Stimulated activated CD4-positive, alpha-beta T cell treated with anti-CD3 and anti-CD28 coated beads, Interleukin-15, amount 100 ng/mL, for 48 hours (primary cell): ENCODE data around the gene ZNF773.
A peak's percentile ranks its signal among the peaks of the same experiment; 100 is the strongest.
"Not testable (repeated sequence)": the region's sequence is repeated elsewhere in the genome, so short reads cannot be mapped to it uniquely, and the experiment has no call there.

ENCODE experiments used
- DNase-seq, 2 donors: peaks; one replicate each; pipeline ENCODE4 v3.0.0-alpha.2; 2020; ENCODE audit warnings: low read depth in 2 of 2

Gene ZNF773

DNA sequence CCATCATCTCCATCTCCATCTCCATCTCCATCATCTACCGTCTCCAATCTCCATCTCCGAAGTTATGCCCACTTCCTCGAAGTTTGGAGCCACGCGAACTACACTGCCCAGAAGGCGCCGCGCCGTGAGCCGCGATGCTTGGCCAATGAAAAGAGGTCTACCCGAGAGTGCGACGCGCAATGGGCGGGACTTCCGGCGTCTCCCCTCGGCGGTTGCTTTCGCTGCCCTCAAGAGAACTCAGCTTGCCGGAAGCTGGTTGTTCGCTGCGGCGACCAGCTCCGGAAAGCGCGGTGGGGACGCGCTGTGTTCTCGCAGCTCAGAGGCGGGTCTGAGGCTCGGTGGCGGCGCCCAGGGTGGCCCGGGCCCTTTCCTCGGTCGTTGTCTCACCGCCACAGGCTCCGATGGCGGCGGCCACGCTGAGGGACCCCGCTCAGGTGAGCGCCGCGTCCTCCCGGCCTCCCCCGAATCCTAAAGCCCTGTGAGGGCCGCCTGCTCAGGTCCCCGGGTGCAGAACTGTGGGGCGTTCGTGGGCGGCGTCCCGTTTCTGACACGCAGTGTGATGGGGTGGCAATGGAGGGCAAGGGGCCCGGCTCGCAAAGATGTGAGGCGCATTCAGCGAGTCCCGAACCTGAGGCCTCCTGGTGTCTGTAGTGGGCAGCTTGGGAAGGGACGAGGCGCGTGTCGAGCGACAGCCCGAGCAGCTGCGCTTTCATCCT is at the start of gene ZNF773:
Gene ZNF773 (plus strand): TSS at position 259 of the 716 bp plus-strand sequence. CDS start 143 bp downstream, at position 402.
- DNase-seq: peak; percentile 92 to 93

GRCh38 chr19:57452307-57452706 is 47.4 kb upstream of the ZNF773 start:
- DNase-seq: no peak

DNA sequence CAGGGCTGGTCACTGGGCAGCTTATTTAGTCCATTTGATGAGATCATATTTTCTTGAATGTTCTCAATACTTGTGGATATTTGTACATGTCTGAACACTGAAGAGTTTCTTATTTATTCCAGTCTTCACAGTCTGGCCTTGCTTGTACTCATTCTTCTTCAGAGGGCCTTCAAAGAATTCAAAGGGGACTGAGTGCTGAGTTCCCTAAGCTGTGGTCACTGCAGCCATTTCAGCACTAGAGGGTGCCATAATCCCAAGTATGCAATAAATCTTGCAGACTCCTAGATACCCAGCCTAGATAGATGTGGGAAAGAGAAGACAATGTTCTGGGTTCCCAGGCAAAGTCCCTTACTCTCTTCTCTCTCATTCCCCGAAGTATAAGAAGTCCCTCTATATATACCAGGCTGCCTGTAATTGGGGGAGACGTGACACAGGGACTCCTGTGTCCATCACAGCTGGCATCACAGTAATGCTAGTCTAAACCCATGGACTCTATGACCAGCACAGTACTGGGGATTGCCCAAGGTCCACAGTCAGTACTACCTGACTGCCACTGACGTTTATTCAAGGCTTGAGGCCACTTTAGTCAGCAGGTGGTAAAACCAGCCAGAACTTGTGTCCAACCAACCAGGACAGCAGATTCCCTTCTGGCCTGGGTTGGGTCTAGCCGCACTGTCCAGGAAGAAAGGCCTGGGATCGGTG is 33.9 kb upstream of the ZNF773 start:
- peak in 1 of 2 donors; percentile 7 for DNase-seq

DNA sequence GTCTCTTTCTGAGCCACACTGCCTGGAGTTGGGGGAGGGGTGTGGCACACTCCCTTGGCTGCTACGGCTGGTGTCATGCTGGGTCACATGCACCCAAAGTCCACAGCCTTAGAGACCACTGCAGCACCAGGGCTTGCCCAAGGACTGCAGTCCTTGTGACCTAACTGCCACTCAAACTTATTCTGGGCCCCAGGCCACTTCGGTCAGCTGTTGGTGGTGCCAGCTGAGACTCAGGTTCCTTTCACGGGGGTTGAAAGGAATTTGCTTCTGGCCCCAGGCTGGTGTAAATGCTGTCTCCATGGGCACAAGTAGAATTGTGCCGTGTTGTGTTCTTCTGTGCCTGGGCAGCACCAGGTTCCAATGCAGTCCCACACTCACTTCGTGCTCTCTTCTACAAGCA is 33.2 kb upstream of the ZNF773 start:
- DNase-seq: no peak

- DNase-seq: no peak
Measured at GRCh38 chr19:57473646-57474045, 26.1 kb upstream of the ZNF773 start.

DNA sequence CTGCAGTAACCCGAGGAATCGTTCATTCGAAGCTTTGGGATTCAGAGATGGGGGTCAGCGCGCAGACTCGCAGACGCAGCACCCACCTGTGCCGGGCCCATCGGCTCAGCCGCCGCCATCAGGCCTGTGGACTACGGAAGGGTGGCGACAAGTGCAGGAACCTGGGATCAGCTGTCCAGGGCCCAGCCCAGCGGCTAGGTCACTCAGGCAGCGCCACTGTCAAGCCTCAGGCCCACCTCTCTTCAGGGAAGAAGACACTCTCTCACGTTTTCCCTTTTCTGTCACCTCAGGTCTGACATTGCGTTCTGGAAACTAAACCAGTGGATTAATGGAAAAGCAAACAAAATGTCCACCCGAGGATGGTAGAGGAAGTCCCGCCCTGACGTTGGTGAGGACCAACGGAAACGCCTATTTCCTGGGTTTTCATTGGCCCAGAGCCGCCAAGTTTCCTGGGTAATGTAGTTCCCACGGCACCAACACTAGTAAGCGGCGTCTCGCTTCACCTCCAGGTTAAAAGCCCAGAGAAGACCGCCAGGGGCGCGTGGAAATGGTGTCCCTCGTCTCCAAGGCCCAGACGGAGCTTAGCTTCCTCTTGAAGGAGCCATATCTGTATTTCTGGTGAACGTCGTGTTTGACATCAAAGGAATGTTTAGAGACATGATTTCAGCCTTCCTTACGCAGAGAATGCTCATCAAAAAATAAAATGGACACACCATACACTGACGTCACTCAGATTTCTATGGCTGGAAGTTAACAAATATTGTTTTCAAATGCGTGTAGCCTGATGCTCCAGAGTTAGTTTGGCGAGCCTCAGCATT is 22.3 kb upstream of the ZNF773 start, which contains the start of gene ZNF772:
Gene ZNF772 (minus strand): TSS at position 376 of the 818 bp plus-strand sequence. CDS start 257 bp downstream, at position 119.
- peak; percentile 80 to 82 for DNase-seq

DNA sequence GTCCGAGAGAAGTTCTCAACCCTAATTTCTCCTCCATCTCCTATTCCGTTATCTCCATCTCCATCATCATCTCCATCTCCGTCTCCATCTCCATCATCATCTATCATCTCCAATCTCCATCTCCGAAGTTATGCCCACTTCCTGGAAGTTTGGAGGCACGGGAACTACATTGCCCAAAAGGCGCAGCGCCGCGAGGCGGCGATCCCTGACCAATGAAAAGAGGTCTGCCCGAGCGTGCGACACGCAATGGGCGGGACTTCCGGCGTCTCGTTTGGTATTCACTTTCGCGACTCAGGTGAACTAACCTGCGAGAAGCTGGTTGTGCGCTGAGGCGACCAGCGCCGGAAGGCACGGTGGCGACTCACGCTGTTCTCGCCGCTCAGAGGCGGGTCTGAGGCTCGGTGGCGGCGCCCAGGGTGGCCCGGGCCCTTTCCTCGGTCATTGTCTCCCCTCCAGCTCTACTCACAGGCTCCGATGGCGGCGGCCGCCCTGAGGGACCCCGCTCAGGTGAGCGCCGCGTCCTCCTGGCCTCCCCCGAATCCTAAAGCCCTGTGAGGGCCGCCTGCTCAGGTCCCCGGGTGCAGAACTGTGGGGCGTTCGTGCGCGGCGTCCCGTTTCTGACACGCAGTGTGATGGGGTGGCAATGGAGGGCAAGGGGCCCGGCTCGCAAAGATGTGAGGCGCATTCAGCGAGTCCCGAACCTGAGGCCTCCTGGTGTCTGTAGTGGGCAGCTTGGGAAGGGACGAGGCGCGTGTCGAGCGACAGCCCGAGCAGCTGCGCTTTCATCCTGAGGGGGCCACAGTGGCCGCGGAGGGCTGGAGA is 12.1 kb upstream of the ZNF773 start, which contains the start of gene ZNF419:
Gene ZNF419 (plus strand): TSS at position 274 of the 822 bp plus-strand sequence. CDS start 201 bp downstream, at position 475.
- DNase-seq: peak; percentile 79 to 89

DNA sequence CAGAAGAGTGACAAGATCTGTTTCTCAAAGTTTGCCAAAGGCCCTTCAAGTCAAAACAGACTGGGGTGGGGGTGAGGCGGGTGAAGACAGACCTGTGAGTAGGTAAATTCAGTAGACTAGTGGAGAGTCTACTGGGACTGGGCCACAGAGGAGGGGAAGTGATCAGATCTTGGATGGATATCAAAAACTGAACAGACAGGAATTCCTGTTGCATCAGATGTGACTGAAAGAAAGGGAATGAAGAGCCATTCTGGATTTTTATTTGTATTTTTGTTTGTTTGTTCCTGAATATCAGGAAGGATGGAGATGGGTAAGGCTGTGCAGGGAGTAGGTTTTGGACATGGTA is 11.5 kb upstream of the ZNF773 start:
- DNase-seq: not testable (repeated sequence)

DNA sequence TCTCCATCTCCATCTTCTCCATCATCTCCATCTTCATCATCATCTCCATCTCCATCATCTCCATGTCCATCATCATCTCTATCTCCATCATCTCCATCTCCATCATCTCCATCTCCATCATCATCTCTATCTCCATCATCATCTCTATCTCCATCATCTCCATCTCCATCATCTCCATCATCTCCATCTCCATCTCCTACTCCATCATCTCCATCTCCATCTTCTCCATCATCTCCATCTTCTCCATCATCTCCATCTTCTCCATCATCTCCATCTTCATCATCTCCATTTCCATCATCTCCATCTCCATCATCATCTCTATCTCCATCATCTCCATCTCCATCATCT is 432 bp upstream of the ZNF773 start:
- DNase-seq: not testable (repeated sequence)

DNA sequence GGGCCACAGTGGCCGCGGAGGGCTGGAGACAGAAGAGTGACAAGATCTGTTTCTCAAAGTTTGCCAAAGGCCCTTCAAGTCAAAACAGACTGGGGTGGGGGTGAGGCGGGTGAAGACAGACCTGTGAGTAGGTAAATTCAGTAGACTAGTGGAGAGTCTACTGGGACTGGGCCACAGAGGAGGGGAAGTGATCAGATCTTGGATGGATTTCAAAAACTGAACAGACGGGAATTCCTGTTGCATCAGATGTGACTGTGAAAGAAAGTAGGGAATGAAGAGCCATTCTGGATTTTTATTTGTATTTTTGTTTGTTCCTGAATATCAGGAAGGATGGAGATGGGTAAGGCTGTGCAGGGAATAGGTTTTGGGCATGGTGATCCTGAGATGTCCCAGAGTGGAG is 662 bp downstream of the ZNF773 start:
- DNase-seq: not testable (repeated sequence)

DNA sequence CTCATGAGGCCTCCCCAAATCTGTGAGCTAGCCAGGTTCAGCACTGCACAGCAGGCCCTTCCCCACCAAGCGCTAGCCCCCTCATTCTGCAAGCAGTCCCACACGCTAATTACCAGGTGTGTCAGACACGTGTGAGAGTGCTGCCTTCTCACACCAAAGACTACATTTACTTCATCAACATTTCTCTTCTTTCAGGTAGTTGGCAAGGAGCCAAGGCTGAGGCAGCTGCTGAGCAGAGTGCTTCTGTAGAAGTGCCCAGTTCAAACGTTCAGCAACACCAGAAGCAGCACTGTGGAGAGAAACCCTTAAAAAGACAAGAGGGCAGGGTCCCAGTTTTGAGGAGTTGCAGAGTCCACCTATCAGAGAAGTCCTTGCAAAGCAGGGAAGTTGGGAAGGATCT is 6.4 kb downstream of the ZNF773 start:
- no peak for DNase-seq

DNA sequence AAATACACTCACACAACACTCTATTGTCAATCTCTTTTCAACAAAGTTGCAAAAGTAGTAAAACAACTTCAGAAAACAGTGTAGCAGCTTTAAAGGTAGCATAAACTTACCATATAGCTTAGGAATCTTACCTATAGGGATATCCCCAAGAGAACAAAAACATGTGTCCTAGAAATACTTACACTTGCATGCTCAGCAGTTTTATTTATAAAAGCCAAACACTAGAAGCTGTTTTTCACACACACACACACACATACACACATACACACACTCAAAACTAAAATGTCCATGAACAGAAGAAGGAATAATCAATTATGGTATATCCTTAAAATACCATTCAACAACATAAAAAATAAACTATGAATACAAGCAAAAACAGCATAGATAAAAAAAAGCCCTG is 11.7 kb downstream of the ZNF773 start:
- no peak for DNase-seq

- DNase-seq: no peak
Measured at GRCh38 chr19:57512845-57513244, 13.1 kb downstream of the ZNF773 start.

- DNase-seq: no peak
Measured at GRCh38 chr19:57515255-57515654, 15.5 kb downstream of the ZNF773 start.

DNA sequence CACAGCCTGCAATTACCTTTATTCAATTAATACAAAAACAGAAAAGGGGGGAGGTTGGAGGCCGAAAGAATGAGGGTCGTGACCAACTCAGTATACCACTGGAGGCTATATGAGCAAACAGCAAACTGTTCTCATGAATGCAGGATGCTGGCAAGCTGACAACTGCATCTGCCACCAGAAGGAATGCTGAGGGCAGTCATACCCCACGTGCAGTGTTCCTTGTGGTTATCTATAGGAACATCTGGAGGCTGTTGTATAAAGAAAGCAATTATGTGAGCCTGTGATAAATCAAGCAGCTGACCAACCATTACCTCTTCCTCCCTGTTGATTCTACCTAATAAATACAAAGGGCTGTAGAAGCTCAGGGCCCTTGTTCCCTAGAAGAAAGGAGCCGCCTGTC is 18.3 kb downstream of the ZNF773 start:
- DNase-seq: not testable (repeated sequence)

DNA sequence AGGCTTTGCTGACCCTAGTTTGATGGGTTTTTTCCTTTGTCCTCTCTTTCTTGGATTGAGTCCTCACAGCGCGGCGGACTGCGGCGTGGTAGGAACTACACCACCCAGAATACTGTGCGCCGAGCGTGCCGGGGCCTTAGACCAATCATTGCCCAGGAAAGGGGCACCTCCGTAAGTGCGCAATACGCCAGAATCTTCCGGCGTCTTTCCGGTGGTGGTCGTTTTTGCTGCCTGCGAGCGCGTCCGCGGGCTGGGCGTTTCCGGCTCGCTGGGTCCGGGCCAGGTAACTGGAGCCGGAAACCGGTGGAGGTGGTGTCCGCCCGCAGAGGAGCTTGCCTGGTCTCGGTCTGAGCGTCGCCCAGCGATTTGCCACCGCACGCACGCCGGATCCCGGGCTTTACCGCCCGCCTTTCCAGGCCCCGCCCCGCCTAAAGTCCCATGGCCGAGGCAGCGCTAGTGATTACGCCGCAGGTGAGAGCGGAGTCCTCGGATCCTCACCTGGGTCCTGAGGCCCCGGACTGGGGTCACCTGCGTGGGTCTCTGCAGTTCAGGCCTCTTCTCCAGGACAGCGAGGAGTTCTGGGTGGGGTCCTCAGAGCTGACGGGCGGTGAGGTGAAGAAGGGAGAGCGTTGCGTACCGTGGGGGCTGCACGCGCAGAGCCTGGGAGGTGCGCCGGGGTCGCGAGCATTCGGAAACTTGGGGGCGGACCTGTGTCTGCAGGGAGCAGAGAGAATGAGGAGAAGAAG is 27.6 kb downstream of the ZNF773 start, which contains the start of gene ZNF549:
Gene ZNF549 (plus strand): TSS at position 221 of the 746 bp plus-strand sequence. CDS start 218 bp downstream, at position 439.
- peak; percentile 81 to 83 for DNase-seq

DNA sequence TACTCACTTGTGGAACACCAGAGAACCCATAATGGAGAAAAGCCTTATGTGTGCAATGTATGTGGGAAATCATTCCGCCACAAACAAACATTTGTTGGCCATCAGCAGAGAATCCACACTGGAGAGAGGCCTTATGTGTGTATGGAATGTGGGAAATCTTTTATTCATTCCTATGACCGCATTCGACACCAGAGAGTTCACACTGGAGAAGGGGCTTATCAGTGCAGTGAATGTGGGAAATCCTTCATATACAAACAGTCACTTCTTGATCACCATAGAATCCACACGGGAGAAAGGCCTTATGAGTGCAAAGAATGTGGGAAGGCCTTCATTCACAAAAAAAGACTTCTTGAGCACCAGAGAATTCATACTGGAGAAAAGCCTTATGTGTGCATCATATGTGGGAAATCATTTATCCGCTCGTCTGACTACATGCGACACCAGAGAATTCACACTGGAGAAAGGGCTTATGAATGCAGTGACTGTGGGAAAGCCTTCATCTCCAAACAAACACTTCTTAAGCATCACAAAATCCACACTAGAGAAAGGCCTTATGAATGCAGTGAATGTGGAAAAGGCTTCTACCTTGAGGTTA is 38.3 kb downstream of the ZNF773 start:
- no peak for DNase-seq

DNA sequence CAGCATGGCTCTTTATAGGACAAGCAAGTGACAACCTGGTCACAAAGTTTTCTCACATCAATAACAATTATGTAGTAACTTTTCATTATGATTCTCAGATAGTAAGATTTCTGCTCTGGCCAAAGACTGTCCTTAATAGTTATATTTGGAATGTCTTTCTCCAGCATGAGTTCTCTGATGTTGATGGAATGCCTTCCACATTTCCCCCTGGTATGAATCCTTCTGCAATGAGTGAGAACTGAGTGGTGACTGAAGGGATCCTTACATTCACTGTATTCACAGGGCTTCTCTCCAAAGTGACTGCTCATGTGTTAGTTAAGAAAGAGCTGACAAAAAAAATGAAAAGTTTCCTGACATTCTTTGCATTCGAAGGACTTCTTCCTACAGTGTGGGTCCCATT is 46.8 kb downstream of the ZNF773 start:
- no peak for DNase-seq

DNA sequence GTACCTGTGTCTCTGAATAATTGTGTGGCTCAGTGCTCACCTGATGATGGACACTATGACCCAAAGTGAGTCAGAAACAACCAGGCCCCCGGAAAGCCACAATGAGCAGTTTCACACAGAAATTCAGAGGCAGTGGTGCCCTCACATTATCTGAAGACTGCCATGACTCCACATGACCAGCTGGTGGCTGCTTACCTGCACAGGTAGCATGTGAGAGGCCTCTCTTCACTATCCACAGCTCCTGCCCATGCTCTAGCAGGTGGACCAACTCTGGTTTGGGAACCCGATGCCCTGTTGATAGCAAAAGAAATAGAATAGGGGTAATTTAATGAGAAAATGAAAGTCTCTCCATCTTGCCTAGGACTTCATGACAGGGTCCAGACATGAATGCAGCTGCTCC is 52.7 kb downstream of the ZNF773 start:
- no peak for DNase-seq

GRCh38 chr19:57557659-57558058 is 57.9 kb downstream of the ZNF773 start:
- no peak for DNase-seq
